ENCODE measurements around the gene FGF22. TPM values are rescaled to one million over a fixed set of nuclear protein-coding genes. Genes with fewer than 3 reads are reported as not detected.

The FGF22 gene
- total RNA-seq, 3 donors from 2014 or later (not counting 1 experiment from before 2014, with no cell fraction given): 0.31 to 0.58 (median 0.41) TPM

- no peaks in the 10 kb centered on the region for H3K27me3 ChIP-seq (ENCODE audit: control insufficient read depth, insufficient read depth, low read length)
- intact Hi-C loops (cut with micrococcal nuclease): no loop called here
- no peaks in the 10 kb centered on the region for H3K9me3 Mint-ChIP-seq
- DNase-seq: no peak
- ATAC-seq: no peak
- H3K4me1 ChIP-seq (ENCODE audit: control insufficient read depth, insufficient read depth, low read length): peaks cover 17% of the 10 kb centered on the region
- H3K4me3 Mint-ChIP-seq: no peak overlapping the region
- H3K27ac ChIP-seq (ENCODE audit: low read length): no peak overlapping the region
- no peak overlapping the region for H3K4me3 ChIP-seq (ENCODE audit: low read length)
- H3K27me3 Mint-ChIP-seq (ENCODE audit: low read depth in 2 of 2): no peaks in the 10 kb centered on the region
- peaks cover 7 to 20% of the 10 kb centered on the region in 2 donors for H3K4me1 Mint-ChIP-seq
- H3K36me3 Mint-ChIP-seq: no peaks in the 10 kb centered on the region
- 83% methylated on average over 70 of the region's 70 CpGs for WGBS (ENCODE audit: insufficient coverage)
- no peaks in the 10 kb centered on the region for H3K9me3 ChIP-seq (ENCODE audit: control insufficient read depth, insufficient read depth, low read length)
- H3K36me3 ChIP-seq (ENCODE audit: control insufficient read depth, insufficient read depth, low read length): peaks cover 15% of the 10 kb centered on the region
- H3K27ac Mint-ChIP-seq: peak overlapping the region in 1 of 2 donors; percentile 38
- TF ChIP-seq, protein P1, sequence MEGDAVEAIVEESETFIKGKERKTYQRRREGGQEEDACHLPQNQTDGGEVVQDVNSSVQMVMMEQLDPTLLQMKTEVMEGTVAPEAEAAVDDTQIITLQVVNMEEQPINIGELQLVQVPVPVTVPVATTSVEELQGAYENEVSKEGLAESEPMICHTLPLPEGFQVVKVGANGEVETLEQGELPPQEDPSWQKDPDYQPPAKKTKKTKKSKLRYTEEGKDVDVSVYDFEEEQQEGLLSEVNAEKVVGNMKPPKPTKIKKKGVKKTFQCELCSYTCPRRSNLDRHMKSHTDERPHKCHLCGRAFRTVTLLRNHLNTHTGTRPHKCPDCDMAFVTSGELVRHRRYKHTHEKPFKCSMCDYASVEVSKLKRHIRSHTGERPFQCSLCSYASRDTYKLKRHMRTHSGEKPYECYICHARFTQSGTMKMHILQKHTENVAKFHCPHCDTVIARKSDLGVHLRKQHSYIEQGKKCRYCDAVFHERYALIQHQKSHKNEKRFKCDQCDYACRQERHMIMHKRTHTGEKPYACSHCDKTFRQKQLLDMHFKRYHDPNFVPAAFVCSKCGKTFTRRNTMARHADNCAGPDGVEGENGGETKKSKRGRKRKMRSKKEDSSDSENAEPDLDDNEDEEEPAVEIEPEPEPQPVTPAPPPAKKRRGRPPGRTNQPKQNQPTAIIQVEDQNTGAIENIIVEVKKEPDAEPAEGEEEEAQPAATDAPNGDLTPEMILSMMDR (IDR thresholded peaks at IDR 0.05): no peak
These were observed 3.4 kb downstream of the FGF22 start for GRCh38 chr19:642767-643727.

DNA sequence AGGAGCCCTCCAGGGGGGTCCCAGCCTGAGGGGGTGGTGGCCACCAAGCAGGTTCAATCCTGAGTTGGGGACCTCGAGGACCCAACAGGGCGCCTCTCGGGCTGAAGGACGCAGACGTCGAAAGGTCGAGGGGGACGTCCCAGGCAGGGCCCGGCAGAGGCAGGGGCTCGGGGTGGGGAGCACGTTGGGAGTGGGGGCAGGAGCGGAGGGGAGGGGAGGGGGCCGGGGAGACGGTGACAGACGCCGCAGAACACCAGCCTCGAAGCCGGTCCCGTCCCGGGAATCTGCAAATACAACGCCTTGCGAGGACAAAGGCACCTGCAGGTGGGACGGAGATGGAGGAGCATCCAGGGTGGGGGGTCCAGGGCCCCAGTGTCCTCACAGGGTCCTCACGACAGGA is 4.1 kb downstream of the FGF22 start:
- H3K27ac Mint-ChIP-seq: no peak overlapping the region
- intact Hi-C loops (cut with micrococcal nuclease): no loop called here
- Histone ChIP-seq H3K4me3 (ENCODE audit: low read length) (no peak overlapping the region), H3K27me3 (ENCODE audit: control insufficient read depth, insufficient read depth, low read length) (no peaks in the 10 kb centered on the region), H3K36me3 (ENCODE audit: control insufficient read depth, insufficient read depth, low read length) (peaks cover 20% of the 10 kb centered on the region), H3K27ac (ENCODE audit: low read length) (no peak overlapping the region), H3K4me1 (ENCODE audit: control insufficient read depth, insufficient read depth, low read length) (peaks cover 11% of the 10 kb centered on the region), H3K9me3 (ENCODE audit: control insufficient read depth, insufficient read depth, low read length) (no peaks in the 10 kb centered on the region)
- ATAC-seq (no peak), DNase-seq (no peak)
- H3K4me1 Mint-ChIP-seq: peaks cover 7 to 19% of the 10 kb centered on the region in 2 donors
- H3K9me3 Mint-ChIP-seq: no peaks in the 10 kb centered on the region
- TF ChIP-seq, protein P1 (IDR thresholded peaks at IDR 0.05): no peak
- no peaks in the 10 kb centered on the region for H3K36me3 Mint-ChIP-seq
- no peaks in the 10 kb centered on the region for H3K27me3 Mint-ChIP-seq (ENCODE audit: low read depth in 2 of 2)
- H3K4me3 Mint-ChIP-seq: no peak overlapping the region
- 94% methylated on average over 24 of the region's 24 CpGs for WGBS (ENCODE audit: insufficient coverage)

DNA sequence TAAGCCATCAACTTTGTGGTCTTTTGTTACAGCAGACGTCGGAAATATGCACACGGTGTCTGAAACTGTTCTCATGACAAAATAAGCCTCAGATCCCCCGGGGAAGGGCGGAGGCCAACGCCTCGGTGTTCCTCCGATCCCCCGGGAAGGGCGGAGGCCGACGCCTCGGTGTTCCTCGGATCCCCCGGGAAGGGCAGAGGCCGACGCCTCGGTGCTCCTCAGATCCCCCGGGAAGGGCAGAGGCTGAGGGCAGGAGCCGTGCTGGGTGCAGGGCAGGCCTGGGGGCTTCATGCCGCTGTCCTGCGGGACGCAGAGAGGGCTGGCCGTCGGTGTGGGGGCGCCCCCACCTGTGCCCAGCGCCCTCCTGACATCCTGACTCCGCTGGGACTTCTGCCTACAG is 4.7 kb downstream of the FGF22 start:
- WGBS (ENCODE audit: insufficient coverage): 82% methylated on average over 27 of the region's 28 CpGs
- intact Hi-C loops (cut with micrococcal nuclease): no loop called here
- H3K27ac Mint-ChIP-seq: no peak overlapping the region
- ATAC-seq (no peak), DNase-seq (no peak)
- H3K4me1 Mint-ChIP-seq: peaks cover 3 to 13% of the 10 kb centered on the region in 2 donors
- peaks cover 5% of the 10 kb centered on the region for H3K4me1 ChIP-seq (ENCODE audit: control insufficient read depth, insufficient read depth, low read length)
- no peaks in the 10 kb centered on the region for H3K36me3 Mint-ChIP-seq
- H3K4me3 ChIP-seq (ENCODE audit: low read length): no peak overlapping the region
- TF ChIP-seq, protein P1 (IDR thresholded peaks at IDR 0.05): no peak
- H3K4me3 Mint-ChIP-seq: no peak overlapping the region
- peaks cover 25% of the 10 kb centered on the region for H3K36me3 ChIP-seq (ENCODE audit: control insufficient read depth, insufficient read depth, low read length)
- H3K27ac ChIP-seq (ENCODE audit: low read length): no peak overlapping the region
- no peaks in the 10 kb centered on the region for H3K27me3 Mint-ChIP-seq (ENCODE audit: low read depth in 2 of 2)
- H3K27me3 ChIP-seq (ENCODE audit: control insufficient read depth, insufficient read depth, low read length): no peaks in the 10 kb centered on the region
- no peaks in the 10 kb centered on the region for H3K9me3 ChIP-seq (ENCODE audit: control insufficient read depth, insufficient read depth, low read length)
- H3K9me3 Mint-ChIP-seq: no peaks in the 10 kb centered on the region

Data from natural killer cell (primary cell).